GM10266 (cell line): ENCODE measurements around the gene OR51V1.

Source experiments
- DNase-seq: peaks from one replicate; pipeline ENCODE4 v3.0.0; 2012; ENCODE audit errors: extremely low spot score
- CTCF ChIP-seq: IDR thresholded peaks from 2 replicates; pipeline ENCODE4 v1.5.1; 2012; ENCODE audit warnings: mild to moderate bottlenecking, low read depth; ENCODE audit not compliant: control insufficient read depth, insufficient read depth; ENCODE audit errors: missing control alignments

OR51V1 gene

DNA sequence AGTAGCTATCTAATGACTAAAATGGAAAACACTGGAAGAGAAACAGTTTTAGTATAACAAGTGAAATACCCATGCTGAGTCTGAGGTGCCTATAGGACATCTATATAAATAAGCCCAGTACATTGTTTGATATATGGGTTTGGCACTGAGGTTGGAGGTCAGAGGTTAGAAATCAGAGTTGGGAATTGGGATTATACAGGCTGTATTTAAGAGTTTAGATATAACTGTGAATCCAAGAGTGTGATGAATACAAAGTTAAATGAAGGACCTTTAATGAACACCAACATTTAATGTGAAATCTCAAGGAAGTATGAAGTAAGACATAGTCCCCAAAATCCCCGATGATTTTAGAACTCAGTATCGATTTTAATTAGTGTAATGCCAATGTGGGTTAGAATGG lies 36.9 kb upstream of the OR51V1 start:
- DNase-seq = no peak
- no peak for TF ChIP-seq CTCF

- TF ChIP-seq CTCF = no peak
- no peak for DNase-seq
These were observed 35.0 kb upstream of the OR51V1 start for GRCh38 chr11:5235364-5236095.

DNA sequence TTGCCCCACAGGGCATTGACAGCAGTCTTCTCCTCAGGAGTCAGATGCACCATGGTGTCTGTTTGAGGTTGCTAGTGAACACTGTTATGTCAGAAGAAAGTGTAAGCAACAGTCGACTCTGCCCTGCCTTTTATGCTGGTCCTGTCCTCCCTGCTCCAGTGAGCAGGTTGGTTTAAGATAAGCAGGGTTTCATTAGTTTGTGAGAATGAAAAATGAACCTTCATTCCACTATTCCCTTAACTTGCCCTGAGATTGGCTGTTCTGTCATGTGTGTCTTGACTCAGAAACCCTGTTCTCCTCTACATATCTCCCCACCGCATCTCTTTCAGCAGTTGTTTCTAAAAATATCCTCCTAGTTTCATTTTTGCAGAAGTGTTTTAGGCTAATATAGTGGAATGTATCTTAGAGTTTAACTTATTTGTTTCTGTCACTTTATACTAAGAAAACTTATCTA lies 33.9 kb upstream of the OR51V1 start, which contains the start of gene HBD:
TSS of gene HBD (minus strand) at position 103 of the 454 bp plus-strand sequence. CDS start at position 53, 50 bp downstream.
- DNase-seq = peak; percentile 4
- no peak for TF ChIP-seq CTCF

DNA sequence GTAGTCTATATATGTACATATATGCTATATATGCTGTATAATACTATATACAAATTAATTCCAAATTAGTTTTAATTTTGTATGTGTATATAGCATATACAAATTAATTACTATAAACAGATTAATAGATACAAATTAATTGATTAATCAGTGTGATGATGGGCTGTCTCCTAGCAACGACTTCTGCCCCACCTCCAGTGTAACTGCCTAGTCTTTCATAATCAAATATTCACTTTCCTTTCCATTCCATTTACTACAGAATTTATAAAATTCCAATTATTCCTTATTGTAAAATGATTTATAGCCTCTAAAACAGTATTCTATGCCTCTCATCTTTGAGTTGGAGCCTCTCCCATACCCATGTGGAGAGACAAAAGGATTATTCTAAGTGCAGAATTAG lies 32.8 kb upstream of the OR51V1 start:
- no peak for DNase-seq
- no peak for TF ChIP-seq CTCF

- no peak for TF ChIP-seq CTCF
These were observed 32.3 kb upstream of the OR51V1 start for GRCh38 chr11:5232821-5233220.

GRCh38 chr11:5232176-5232575 lies 31.7 kb upstream of the OR51V1 start:
- no peak for TF ChIP-seq CTCF
- no peak for DNase-seq

More at GRCh38 chr11:5232821-5233220, 32.3 kb upstream of the OR51V1 start:
- DNase-seq = no peak

- no peak for DNase-seq
- TF ChIP-seq CTCF = no peak
These were observed 30.6 kb upstream of the OR51V1 start for GRCh38 chr11:5231111-5231510.
